AG10803 (cell line): ENCODE measurements around the gene CPEB4.

Experiments used
- DNase-seq: peaks from one replicate; pipeline ENCODE4 v3.0.0; 2010; ENCODE audit warnings: low read depth
- H3K4me3 ChIP-seq: 2 replicates; pipeline ENCODE4 v1.5.1; 2011; ENCODE audit warnings: mild to moderate bottlenecking, low read length, control low read depth
- TF ChIP-seq, protein P1 (sequence below): conservative IDR thresholded peaks from 2 replicates; pipeline ENCODE4 v1.5.1; 2011; ENCODE audit warnings: mild to moderate bottlenecking, low read length, control low read depth, inconsistent platforms

The CPEB4 gene

DNA sequence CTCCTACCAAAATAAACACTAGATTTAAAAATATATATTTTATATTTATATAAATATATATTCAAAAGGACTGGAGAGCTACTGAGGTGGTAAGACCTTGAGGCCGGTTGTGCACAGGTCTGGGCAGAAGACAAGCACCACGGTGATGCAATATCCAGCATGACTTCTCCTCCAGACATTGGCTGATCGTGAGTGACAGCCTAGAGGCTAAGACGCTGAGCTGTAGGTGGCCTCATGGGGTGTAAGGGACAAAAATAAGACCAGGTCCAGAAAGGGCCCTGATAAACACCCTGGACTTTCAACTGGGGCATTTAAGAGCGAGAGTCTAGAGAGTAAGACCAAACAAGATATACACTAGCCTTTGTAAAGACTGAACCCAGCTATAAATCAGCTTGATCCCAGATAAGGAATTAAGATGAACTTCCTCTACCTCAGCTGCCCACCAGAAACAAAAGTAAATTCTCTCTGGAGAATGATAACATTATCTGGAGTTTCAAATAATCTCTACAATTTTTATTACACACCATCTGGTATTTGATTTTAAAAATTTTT lies 86.6 kb downstream of the CPEB4 start:
- TF ChIP-seq, protein P1, sequence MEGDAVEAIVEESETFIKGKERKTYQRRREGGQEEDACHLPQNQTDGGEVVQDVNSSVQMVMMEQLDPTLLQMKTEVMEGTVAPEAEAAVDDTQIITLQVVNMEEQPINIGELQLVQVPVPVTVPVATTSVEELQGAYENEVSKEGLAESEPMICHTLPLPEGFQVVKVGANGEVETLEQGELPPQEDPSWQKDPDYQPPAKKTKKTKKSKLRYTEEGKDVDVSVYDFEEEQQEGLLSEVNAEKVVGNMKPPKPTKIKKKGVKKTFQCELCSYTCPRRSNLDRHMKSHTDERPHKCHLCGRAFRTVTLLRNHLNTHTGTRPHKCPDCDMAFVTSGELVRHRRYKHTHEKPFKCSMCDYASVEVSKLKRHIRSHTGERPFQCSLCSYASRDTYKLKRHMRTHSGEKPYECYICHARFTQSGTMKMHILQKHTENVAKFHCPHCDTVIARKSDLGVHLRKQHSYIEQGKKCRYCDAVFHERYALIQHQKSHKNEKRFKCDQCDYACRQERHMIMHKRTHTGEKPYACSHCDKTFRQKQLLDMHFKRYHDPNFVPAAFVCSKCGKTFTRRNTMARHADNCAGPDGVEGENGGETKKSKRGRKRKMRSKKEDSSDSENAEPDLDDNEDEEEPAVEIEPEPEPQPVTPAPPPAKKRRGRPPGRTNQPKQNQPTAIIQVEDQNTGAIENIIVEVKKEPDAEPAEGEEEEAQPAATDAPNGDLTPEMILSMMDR, result no peak
- no peak overlapping the region for H3K4me3 ChIP-seq
- no peak for DNase-seq

DNA sequence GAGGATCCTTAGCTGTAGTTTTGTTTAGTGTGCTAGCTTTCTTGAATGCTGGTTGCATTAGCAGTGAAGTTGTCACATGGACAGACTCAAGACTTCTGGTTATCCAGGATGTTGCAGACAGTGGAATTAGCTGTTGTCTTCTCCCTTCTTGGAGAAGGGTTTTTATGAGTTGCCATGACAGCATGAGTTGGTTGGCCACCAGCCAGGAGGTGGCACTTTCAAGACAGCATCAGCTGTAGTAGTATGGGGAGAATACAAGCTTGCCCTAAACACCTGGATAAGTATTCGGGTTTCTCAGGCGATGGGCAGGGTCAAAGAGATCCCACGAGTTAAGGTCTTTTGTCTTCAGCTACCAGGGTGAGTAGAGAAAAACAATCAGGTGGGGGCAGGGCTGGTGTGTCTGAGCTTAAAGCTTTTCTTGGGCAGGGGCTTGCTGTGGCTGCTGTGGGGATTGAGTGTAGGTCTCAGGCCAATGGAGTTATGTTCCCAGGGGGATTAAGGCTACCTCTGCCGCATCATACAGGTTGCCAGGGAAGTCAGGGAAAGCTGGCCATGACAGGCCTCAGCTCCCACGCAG lies 93.1 kb downstream of the CPEB4 start:
- TF ChIP-seq, protein P1, result no peak
- DNase-seq, result no peak

DNA sequence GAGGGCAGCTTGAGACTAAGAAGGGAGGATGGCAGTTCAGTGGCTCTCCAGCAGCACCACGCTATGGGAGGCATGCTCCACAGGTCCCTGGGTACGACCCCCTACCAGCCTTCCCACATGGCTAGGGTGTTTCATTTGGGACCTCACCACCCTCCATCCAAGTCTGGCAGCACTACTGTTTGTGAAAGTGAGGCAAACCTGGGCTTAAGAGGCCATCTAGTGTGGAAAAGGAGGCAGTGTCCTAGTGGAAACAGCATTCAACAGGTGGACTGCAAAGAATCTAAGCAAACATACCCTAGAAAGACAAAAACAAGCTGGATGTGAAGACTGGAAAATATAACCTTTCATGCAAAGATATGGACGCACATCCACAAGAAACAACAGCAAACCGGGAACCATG lies 96.1 kb downstream of the CPEB4 start:
- TF ChIP-seq, protein P1, result peak; percentile 43
- DNase-seq, result no peak
- no peak overlapping the region for H3K4me3 ChIP-seq

More for the DNA sequence above, 93.1 kb downstream of the CPEB4 start:
- H3K4me3 ChIP-seq, result no peak overlapping the region

DNA sequence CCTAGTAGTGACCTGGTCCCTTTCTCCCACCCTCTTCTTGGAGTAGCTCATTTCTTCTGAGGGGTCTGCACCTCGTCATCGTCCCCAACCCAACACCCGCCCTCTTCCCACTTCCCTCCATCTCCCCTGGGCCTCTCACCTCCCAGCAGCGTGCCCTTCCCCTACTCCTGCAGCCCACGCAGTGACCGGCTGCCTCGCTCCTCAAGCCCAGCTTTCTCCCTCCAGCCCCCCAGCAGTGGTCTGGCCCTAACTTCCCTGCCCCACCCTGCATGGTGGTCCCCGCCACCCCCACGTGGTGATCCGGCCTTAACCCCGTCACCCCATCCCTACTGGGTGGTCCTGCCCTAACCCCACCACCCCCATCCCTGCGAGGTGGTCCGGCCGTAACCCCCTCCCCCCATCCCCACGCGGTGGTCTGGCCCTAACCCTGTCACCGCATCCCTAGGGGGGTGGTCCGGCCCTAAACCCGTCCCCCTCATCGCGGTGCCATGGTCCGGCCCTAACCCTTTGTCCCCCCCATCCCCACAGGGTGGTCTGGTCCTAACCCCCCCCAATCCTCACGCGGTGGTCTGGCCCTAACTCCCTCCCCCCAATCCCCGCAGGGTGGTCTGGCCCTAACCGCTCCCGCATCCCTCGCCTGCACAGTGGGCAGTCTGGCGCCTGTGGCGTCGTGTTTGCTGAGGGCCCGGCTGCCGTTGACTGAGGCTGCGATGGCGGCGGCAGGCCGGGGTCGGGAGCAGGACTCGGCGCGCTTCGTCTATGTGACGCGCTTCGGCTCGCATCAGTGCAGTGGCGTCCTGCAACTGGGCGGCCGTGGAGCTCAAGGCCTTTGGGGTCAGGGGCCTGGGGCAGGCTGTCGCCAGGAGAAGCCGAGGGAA lies 100.6 kb downstream of the CPEB4 start, which contains the start of gene C5orf47:
Gene C5orf47 (plus strand): TSS at position 617 of the 878 bp plus-strand sequence. CDS start 94 bp downstream, at position 711.
- no peak for DNase-seq
- TF ChIP-seq, protein P1, result no peak
- H3K4me3 ChIP-seq, result no peak within 1 kb of the TSS

DNA sequence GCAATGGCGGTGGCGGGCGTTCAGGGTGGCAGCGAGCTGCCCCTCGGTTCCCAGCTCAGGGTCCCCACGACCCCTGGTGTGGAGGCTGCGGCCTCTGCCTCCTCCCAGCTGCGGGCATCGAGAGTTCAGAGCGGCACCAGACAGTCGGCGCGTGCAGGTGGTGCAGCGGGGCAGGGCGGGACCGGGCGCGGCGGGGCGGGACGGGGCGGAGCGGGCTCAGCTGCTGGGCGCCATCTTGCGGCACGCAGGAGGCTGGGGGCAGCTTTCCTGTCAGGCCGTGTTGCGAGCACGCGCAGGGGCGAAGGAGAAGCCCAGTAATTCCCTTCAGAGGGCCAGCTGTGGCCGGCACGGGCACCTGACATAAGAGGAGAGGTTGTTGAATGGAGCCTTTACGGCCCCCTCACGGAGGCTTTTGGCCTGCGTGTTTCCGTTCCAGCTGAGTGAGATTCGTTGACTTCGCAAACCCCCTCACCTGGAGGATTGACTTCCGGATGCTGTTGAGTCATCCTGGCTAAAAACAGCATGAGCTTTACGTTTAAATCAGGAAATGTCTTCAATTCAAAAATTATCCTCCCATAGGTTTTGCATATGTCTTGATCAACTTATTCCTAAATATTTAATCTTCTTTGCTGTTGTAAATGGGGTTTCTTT lies 101.4 kb downstream of the CPEB4 start:
- DNase-seq, result no peak
- H3K4me3 ChIP-seq, result no peak overlapping the region
- TF ChIP-seq, protein P1, result no peak

DNA sequence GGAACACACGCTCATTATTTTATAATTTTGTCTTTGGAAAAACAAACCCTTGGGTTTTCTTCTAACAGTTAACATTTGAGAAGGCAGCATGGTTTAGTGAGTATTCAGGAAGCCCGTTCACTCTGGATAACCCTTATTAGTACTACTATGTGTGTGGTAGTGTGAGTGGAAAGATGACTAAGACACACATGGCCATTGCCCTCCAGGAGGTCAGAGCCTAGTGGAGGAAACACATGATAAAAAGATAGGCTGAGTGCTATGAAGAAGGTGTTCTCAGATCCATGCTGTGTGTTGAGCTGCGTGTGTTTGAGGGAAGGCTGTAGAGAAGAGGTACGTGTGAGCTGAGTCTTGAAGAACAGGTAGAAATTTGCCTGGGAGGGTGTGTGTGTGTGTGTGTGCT lies 109.2 kb downstream of the CPEB4 start:
- no peak overlapping the region for H3K4me3 ChIP-seq
- no peak for DNase-seq
- TF ChIP-seq, protein P1, result no peak
